GM21528 (cell line): ENCODE measurements around the gene KRTAP13-2.

Experiments used
- ATAC-seq: cut with Tn5 transposase; IDR thresholded peaks from one replicate; pipeline ENCODE4 v1.9.1; 2021; ENCODE audit warnings: mild to moderate bottlenecking, moderate library complexity; ENCODE audit not compliant: unreplicated experiment, low FRiP score

KRTAP13-2 gene, protein sequence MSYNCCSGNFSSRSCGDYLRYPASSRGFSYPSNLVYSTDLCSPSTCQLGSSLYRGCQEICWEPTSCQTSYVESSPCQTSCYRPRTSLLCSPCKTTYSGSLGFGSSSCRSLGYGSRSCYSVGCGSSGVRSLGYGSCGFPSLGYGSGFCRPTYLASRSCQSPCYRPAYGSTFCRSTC

DNA sequence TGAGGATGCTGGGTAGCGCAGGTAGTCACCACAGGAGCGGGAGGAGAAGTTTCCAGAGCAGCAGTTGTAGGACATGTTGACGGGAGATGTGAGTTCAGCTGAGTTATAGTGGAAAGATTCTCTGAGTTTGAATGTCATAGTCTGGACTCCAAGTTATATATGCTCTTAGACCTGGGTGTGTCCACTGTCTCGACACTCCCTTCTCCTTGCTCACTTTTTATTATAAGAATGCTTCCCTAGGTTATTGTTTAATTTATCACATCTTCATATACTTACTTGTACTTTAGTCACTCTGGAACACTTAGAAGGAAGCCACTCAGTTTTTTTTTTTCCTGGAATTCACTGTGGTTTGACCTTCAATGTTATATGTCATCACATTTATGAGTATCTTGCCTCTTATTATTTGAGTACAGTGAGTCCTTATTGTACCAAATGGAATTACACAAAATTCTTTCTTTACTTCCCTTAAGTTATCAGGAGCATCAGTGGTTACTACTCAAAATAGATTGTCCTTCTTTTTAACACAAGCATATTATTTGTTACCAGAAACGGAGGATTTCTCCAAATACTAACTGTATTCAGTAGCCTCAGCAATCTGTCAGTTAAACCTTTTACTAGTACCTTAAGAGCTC lies at the start of gene KRTAP13-2:
Gene KRTAP13-2 (minus strand): TSS at position 133 of the 632 bp plus-strand sequence. CDS start 58 bp downstream, at position 75.
- ATAC-seq = no peak

DNA sequence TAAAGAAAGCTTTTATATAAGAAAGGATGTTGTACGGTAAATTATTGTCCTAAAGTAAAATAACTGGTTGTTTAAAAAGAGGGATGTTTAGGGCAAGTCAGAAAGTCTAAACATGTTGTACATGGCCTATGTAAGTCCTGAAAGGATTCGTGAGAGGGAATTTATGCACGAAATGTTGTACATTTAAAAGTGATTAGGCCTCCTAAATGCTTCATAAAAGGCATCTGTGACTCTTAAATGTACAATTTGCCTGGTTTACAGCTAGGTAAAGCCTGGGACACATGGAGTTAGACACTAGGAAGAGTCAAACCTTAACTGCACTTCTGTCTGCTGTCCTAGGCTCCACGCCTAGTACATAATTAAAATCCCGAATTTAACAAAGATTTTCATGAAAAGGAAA lies 43.9 kb upstream of the KRTAP13-2 start:
- ATAC-seq = no peak

DNA sequence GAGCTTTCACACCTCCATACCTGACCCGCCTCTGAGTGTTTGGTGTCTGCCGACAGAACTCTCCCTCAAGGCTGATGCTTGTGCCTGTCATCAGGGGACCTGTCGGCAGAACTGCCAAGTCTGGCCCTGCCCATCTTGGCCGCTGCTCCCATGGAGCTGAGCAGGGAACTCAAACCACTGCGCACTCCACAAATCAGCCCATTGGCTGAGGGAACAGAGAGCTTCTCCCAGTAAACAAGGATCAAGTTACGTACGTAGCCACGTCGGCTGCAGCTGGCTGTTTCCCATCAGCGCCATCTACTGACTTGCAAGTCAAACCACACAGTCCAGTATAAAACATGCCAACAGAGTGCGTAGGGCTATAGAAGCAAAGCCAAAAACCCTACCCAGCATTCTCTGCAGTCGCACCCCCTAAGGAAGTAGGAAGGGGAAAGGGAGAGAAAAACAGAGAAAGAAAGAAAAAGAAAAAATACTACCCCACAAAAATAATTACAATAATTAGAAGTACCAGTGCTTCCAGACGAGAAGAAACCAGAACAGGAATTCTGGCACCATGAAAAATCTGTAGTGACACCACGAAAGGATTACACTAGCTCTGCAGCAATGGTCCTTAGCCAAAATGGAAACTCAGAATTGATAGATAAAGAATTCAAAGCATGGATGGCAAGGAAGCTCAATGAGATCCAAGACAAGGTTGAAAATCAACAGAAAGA lies 36.9 kb upstream of the KRTAP13-2 start:
- no peak for ATAC-seq

DNA sequence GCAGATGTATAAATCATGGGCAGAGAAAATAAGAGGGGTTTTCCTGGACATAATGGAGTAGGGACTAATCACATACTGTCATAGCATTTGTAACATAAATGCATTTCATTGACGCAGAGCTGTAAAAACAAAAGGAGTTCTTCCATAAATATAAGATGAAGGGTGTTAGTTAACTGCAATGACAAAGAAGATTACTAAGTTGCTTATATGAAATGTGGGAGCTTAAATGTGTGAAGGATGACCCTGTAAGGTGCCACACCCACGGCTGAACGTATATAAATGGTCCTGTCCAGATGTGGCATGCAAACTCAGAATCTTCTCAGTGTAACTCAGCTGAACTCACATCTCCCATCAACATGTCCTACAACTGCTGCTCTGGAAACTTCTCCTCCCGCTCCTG lies 23.7 kb upstream of the KRTAP13-2 start, which contains the start of gene KRTAP13-1:
Gene KRTAP13-1 (plus strand): TSS at position 301 of the 400 bp plus-strand sequence. CDS start 56 bp downstream, at position 357.
- no peak for ATAC-seq

DNA sequence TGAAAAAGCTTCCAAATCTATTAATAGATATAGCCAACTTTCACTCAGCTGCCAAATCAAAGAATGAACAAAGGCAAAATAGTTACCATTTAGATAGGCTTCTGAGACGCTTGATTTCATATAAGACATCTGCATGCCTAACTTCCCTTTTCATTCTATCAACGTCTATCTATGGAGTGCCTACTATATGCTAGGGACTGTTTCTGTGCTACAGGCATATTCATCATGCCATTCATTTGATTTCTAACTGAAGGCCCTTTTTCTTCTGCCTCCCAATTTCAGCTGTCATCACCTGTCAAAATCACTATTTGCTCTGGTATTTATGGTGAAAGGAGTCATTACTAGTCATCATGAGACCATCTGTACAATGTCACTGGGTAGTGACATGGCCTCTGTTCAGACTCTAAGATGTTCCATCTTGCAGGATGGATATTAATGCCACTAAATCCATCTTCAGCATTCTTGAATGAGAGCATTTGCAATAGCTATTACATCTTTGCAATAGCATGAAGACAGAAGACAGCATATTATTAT lies 19.5 kb upstream of the KRTAP13-2 start:
- no peak for ATAC-seq

DNA sequence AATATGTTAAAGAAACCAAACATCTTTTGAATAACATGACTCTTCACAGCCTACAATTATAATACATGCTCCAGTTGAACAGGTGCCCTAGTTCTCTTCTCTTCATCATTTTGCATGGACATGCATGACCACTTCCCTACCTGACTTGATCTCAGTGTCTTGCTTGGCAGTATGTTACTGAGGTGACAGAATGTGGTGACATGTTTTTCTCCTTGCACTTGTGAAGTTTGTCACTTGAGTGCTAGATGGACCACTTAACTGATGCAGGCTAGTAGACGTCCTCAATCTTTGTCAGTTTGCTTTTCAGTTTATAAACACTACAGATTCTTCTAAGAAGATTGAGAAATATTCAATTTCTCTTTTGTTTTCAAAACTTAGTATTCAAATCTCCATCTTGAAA lies 10.1 kb upstream of the KRTAP13-2 start:
- no peak for ATAC-seq

DNA sequence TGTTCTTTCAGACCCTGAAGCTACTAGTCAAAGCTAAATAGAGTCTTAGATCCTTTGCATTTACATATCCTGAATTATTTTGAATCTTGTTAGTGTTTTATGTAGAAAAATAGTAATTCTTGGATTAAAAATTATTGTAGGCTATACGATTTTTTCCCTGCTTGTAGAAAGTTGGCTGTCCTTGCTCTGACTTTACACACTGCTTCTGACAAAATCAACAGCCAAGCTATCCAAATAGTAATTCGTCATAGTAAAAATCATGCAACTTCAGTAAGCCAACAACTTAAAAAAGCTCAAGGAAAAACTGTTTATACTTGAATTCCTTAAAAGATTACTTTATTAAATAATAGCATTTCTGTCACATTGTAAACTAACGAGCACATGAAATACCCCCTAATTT lies 16.2 kb downstream of the KRTAP13-2 start:
- ATAC-seq = no peak

DNA sequence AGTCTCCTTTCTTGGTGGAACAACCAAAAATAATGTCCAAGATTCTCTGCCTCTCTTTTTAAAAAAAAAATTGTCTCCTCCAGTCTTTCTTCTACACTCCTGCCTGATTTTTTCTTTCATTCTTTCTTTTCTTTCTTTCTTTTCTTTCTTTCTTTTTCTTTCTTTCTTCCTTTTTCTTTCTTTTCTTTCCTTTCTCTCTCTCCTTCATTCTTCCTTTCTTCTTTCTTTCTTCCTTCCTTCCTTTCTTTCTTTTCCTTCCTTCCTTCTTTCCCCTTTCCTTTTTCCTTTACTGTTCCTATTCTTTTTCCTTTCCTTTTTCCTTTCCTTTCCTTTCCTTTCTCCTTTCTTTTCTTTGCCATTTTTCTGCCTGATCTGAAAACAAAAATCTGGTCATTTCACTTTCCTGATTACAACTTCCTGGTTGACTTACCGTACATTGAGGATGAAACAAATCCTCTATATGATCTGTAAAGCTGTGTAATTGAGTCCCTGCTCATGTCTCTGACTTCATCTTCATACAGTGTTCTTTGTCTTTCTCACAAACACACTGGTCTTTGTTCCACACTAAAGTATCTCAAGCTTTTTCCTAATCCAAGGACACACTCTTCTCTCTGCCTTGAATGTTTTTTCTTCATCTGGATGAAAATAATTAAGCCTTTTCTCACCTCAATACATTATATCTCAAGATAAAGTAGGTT lies 17.6 kb downstream of the KRTAP13-2 start:
- no peak for ATAC-seq

DNA sequence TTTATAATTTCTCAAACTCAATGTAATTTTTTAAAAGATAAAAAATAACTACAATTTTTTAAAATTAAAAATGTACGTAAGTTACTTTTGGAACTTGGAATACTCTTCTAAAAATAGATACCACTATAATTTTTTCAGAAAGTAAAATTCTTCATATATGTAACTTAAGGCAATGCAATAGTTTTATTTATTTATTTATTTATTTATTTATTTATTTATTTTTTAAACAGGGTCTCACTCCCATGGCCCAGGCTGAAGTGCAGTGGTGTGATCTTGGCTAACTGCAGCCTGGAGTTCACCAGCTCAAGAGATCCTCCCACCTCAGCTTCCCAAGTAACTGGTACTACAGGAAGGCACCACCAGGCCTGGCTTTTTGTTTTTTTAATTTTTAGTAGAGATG lies 20.5 kb downstream of the KRTAP13-2 start:
- no peak for ATAC-seq

DNA sequence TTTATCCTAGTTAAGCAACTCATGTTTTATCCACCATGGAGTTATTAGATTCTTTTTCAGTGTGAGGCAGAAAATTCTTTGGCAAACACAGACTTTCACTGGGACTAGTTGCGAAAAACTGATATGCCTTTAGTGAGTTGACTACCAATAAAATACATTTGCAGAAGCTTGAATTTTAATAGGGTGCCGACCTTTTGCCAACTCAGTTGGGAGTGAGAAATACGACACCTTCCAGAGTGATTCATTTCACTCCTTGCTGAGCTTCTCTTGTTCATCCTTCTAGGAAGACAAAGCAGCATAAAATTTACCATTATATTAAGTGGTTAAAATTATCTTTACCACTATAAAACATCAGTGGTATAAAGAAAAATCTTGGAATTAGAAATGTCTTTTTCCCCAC lies 22.5 kb downstream of the KRTAP13-2 start:
- ATAC-seq = no peak

DNA sequence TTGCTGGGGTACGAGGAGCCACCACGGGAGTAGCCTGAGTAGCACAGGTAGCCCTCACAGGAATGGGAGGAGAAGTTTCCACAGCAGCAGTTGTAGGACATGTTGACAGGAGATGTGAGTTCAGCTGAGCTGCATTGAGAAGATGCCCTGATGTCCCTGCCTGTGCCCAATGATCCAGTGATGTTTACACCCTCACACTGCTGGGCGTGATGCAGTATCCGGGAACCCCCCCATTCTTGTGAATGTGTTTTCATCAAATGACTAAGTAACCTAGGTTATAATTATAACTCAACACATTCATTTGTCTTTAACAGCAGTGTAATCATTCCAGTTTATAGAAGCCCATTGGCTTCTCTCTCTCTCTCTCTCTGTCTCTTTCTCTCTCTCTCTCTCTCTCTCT lies 23.6 kb downstream of the KRTAP13-2 start, which contains the start of gene KRTAP23-1:
Gene KRTAP23-1 (minus strand): TSS at position 101 of the 400 bp plus-strand sequence. CDS start 0 bp downstream, at position 101.
- no peak for ATAC-seq

DNA sequence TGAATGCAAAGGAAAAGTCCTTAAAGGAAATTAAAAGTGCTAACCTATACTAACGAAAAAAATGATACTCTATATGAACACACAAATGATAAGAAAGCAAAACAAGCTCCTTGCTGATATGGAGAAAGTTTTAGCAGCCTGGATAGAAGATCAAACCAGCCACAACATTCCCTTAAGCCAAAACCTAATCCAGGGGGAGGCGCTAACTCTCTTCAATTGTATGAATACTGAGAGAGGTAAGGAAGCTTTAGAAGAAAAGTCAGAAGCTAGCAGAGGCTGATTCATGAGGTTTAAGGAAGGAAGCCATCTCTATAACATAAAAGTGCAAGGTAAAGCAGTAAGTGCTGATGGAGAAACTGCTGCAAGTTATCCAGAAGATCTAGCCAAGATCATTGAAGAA lies 27.1 kb downstream of the KRTAP13-2 start:
- no peak for ATAC-seq

DNA sequence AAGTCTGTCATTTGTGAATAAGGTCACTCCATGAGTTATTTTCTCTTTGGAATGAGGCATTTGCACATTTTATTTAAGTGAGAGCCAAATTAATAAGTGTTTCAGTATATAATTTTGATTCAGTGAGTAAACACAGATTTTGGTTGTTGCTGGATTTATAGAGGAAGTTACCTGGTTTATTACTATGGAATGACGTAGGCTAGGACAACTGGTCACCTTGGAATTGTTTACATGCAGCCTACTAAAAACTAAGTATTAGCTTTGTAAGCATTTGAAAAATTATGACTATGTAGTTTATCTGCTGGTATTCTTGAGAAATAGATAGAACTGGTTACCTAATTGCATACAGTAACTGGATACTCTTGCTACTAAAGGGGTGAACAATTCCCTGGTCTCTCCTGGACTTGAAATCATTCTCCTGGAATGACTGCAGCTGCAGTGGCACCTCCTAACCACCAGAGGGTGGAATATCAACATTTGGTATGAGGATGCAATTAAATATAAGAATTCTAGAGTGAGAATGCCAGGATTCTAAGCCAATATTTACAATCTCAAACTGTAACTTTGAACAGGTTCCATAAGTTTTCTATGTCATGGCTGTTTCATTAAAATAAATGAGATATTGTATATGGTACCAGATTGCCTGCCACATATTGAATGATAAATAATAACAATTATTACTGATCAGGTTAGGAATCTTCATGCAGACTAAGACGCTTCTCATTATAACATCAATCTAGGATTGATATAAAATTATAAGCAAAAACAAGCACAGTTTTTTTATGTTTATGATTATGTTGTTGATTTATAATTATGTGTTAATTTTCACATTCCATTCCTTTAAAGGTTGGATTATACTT lies 31.1 kb downstream of the KRTAP13-2 start:
- no peak for ATAC-seq

DNA sequence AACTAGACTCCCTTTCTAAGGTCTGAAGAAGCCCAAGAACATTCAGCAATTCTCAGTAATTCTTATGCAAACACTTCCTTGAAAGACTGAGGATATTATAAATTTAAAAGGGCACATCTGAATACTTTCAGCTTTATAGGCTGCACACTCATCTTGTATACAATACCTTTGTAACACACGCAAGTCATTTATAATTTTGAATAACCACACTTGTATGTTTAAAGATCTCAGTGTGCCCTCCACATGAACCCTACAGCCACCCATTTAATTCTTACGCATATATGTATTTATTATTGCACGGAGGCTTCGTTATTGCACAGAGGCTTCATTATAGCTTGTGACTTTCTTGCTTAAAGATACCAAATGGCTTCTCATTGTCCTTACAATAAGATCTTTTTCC lies 33.4 kb downstream of the KRTAP13-2 start:
- no peak for ATAC-seq

DNA sequence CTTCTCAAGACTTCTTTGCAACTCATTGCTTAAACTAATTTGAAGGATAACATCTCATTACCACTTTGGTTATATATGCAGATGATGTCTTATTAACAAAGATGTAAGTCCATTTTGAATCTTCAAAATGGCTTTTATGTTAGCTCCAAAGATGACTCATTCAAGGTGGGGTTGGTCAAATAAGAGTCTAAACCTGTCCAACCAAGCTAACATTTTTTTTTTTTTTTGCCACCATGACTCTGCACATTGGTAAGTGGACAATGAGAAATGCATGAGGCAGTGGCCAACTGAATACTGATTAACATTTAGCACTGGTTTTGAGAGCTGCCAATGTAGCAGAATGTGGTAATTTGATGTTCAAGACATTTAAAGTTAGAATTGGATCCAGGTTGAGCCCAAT lies 34.3 kb downstream of the KRTAP13-2 start:
- ATAC-seq = no peak

DNA sequence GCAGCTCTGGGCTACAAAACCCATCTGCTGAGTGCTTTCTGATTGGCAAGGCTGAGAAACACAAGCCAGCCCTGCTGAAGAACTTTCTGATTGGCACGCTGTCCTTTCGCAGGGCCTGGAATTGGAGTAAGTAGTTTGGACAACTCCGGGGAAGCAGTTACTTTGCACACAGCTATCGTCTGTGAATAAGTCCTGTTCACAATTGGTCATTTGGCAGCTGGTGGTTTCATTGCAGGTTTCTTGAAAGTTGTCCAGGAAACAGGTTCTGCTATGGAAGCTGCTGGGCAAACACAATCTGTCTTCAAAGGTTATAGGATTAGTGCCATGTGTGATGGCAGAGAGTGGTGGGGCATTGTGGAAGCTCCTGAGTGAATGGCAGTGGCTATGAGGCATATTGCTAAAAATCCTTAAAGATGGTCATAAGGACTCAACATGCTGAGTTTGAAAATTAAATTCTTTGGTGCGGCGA lies 34.8 kb downstream of the KRTAP13-2 start, which contains the start of gene KRTAP27-1:
Gene KRTAP27-1 (minus strand): TSS at position 419 of the 469 bp plus-strand sequence. CDS start 26 bp downstream, at position 393.
- ATAC-seq = no peak

DNA sequence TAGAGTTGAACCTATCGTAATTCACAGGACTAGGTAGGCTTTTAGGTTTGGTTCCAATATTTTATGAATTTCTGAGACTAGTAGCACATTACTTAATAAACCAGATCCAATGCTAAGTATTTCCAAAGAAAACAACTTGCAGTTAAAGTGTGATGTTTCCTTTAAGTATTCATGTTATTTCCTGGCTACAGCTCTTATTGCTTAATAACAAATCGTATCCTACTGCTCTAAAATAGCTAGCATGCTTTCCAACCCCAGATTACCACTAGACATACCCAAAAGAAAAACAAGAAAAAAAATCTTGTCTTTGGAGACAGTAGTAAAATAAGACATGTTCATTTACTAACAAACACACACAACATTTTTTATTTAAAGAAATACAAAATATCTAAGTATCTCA lies 35.5 kb downstream of the KRTAP13-2 start:
- ATAC-seq = no peak

DNA sequence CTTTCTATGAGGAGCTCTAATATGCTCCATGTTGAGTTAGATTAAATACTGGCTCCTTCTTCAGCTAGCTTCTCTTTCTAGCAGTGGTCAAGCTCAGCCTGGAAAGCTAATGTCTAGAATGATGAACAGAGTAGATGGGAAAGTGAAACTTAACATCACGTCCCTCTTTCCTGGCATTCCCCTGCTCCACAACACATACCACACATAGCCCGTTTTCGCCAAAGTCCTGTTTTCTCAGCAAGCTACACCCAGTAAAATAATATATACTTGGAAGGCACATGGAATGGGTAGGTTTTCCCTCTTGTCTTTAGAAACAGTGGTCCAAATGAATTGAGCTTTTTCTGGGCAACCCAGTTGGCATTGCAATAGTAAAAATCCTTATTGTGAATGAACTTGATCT lies 38.3 kb downstream of the KRTAP13-2 start:
- no peak for ATAC-seq

DNA sequence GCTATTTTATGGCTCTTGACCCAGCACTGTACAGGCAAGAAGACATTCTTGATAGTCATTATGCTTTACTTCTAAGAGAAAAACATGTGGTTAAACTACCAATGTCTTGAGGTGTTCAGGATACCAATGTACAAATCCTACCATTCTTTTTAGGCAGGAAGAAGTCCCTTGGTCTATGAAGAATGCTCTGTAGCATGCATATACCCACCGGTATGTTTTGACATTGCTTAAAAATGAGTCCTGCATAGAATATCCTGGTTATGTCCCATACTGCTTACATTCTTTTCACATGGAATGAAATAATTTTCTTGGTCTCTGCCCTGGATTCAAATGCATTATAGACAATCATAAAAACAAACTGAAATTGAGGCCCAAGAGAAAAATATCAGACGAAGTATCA lies 39.4 kb downstream of the KRTAP13-2 start:
- ATAC-seq = no peak
